PC-3 (cell line): ENCODE results near the gene KRTAP10-9.

Experiments used
- EZH2 ChIP-seq: fragments of 300-600 bp; sonication (generic); IDR thresholded peaks from one replicate; pipeline ENCODE4 v1.6.1; 2017; ENCODE audit warnings: antibody characterized with exemption, mild to moderate bottlenecking, low read length; ENCODE audit not compliant: unreplicated experiment
- TF ChIP-seq, protein P1 (sequence below): fragments of 300-600 bp; sonication (generic); conservative IDR thresholded peaks from 2 replicates; pipeline ENCODE4 v1.5.1; 2017; ENCODE audit warnings: antibody characterized with exemption, low read depth, mild to moderate bottlenecking, low read length

GRCh38 chr21:44614961-44615391, 11.9 kb upstream of the KRTAP10-9 start:
- TF ChIP-seq, protein P1, sequence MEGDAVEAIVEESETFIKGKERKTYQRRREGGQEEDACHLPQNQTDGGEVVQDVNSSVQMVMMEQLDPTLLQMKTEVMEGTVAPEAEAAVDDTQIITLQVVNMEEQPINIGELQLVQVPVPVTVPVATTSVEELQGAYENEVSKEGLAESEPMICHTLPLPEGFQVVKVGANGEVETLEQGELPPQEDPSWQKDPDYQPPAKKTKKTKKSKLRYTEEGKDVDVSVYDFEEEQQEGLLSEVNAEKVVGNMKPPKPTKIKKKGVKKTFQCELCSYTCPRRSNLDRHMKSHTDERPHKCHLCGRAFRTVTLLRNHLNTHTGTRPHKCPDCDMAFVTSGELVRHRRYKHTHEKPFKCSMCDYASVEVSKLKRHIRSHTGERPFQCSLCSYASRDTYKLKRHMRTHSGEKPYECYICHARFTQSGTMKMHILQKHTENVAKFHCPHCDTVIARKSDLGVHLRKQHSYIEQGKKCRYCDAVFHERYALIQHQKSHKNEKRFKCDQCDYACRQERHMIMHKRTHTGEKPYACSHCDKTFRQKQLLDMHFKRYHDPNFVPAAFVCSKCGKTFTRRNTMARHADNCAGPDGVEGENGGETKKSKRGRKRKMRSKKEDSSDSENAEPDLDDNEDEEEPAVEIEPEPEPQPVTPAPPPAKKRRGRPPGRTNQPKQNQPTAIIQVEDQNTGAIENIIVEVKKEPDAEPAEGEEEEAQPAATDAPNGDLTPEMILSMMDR: no peak
- no peak for TF ChIP-seq EZH2
